ENCODE results near the gene FOXR1.
"Not testable (repeated sequence)": the region's sequence is repeated elsewhere in the genome, so short reads cannot be mapped to it uniquely, and the experiment has no call there.

FOXR1 gene

DNA sequence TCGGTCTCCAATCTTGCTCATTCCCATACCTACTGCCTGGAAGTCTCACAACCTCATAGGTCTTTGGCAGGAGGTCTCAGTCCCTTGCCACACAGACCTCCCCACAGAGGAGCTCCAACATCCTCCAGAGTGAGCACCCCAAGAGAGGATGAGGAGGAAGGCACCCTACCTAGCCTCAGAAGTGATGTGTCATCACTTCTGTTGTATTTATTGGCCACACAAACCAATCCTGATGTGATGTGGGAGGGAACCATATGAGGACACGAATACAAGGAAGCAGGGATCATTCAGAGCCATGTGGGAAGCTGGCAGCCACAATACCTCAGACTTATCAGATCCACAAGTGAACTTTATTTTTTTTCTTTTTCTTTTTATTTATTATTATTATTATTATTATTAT lies 24.5 kb upstream of the FOXR1 start:
- no peak for DNase-seq (ENCODE audit: low read depth in 2 of 2)

DNA sequence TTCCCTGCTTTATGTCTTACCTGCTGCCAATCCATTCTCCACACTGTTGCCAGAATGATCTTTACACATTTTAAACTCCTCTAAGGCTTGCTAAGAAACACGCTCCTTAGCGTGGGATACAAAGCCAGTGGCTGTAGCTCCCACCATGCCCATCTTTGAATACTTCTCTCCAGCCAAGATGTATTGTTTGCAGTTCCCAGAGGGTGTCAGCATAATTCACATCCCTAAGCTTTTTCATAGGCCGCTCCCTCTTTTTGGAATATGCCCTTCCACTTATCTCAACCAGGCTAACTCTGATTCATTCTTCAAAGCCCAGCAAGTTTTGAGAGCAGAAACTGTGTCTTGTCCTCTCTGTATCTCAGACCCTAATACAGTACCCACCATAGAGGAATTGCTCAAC lies 23.6 kb upstream of the FOXR1 start:
- no peak for DNase-seq (ENCODE audit: low read depth in 2 of 2)

DNA sequence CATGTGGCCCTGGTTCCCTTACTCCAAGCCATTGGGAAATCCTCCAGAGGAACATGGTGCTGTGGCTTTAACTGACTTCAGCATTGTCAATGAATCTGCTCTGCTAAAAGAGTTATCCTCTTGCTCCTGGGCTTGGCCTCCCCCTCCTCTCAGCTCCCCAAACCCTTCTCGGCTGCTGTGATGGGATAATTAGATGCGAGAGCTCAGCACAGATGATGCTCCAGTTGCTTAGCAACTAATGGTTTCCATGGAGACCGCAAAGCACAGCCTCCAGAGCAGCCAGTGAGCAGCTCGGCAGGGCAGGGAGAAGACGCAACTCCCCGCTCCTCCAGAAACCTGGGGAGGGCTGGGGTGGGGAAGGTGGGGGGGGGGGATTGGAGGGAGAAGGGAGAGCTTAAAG lies 18.3 kb upstream of the FOXR1 start:
- no peak for DNase-seq (ENCODE audit: low read depth in 2 of 2)

DNA sequence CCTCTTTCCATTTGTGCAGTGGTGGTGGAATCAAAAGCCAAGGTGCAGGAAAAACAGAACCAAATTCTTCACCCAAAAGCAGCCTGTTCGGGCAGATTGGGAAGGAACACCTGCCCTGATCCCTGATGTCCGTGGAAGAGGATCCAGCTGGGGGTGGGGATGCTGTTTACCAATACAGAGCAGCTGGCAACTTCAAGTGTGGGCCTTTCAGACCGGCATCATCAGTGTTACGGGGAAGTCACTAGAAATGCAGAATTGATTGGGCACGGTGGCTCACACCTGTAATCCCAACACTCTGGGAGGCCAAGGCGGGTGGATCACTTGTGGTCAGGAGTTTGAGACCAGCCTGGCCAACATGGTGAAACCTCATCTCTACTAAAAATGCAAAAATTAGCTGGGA lies 17.6 kb upstream of the FOXR1 start:
- DNase-seq (ENCODE audit: low read depth in 2 of 2) = not testable (repeated sequence)

DNA sequence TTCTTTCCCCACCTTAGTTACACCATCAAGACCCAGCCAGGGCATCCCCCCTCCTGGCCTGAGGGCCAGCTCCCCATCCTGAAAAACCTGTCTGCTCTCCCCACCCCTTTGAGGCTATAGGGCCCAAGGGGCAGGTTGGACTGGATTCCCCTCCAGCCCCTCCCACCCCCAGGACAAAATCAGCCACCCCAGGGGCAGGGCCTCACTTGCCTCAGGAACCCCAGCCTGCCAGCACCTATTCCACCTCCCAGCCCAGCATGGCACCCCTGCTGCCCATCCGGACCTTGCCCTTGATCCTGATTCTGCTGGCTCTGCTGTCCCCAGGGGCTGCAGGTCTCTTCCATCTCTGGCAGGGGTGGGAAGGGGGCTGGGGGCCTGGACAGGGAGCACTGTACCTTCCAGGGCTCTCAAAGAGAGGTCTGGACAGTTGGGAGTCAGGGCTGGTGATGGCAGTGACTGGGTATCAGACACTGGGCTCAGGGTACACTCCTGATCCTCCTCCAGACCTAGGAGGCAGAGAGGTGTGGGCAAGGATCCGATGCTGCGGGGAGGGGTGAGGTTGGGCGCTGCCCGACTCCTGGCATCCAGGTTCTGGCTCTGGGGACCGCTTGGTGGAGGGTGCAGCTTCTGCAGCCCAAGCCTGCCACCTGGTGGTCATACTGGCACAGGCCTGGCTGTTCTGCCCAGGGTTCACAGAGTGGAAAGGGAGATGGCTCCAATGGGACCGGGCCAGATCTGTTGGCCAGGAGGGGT lies 15.3 kb upstream of the FOXR1 start, which contains the start of gene UPK2:
Gene UPK2 (plus strand): TSS at position 205 of the 753 bp plus-strand sequence. CDS start 53 bp downstream, at position 258.
- peak; percentile 83 to 87 for DNase-seq (ENCODE audit: low read depth in 2 of 2)

DNA sequence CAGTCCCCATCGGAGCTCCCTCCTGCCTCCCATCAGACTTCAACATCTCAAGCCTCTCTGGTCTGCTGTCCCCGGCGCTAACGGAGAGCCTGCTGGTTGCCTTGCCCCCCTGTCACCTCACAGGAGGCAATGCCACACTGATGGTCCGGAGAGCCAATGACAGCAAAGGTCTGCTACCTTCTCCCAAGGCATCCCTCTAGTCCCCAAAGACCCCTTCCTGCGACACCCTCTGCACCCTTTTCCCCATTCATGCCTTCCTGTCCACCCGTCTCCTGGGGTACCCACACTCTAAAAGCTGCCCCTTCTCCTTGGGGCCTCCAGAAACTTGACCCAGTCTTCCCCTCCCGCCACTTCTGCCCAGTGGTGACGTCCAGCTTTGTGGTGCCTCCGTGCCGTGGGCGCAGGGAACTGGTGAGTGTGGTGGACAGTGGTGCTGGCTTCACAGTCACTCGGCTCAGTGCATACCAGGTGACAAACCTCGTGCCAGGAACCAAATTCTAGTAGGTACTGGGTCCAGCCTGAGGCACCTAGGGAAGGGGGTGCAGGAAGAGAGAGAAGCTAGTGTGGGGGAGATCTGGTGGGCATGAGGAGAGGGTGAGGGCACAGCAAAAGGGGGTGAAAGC lies 14.6 kb upstream of the FOXR1 start:
- no peak for DNase-seq (ENCODE audit: low read depth in 2 of 2)

DNA sequence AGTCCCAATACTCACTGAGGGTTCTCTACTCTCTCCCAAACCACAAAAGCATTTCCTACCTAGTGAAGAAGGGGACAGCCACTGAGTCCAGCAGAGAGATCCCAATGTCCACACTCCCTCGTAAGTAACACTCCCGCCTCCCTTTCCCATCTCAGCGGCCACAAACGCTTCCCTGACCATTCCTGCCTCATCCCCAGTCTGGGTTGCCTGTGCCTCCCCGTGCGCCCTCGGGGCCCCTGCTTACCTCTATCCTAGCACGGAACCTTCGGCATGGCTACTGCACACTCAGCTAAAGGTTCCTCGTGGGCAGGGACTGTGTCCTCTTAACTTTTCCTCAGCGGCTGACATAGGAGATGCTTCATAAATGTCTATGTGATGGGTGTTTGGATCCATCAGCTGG lies 14.0 kb upstream of the FOXR1 start:
- DNase-seq (ENCODE audit: low read depth in 2 of 2) = no peak

DNA sequence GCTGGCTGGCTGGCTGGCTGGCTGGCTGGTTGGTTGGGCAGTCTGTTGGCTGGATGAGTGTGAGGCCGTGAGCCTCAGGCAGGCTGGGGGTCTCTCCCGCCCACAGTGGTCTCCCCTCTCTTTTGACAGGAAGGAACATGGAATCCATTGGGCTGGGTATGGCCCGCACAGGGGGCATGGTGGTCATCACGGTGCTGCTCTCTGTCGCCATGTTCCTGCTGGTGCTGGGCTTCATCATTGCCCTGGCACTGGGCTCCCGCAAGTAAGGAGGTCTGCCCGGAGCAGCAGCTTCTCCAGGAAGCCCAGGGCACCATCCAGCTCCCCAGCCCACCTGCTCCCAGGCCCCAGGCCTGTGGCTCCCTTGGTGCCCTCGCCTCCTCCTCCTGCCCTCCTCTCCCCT lies 13.6 kb upstream of the FOXR1 start:
- no peak for DNase-seq (ENCODE audit: low read depth in 2 of 2)

DNA sequence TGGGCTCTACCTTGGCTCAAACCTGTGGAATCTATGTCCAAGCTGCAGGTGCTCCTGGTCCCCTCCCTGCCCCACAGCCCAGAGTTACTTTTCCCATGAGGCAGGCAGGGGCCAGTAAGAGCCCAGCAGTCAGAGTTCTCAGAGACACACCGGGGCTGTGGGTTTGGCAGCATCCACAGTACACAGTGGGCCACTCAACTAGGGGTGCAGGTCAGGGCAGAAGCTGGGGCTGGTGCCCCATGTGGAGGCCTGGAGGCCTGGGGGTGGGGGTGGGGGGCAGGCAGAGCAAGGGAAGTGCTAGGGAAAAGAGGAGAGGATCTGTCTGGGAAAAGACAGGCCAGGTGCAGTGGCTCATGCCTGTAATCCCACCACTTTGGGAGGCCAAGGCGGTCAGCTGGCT lies 13.0 kb upstream of the FOXR1 start:
- DNase-seq (ENCODE audit: low read depth in 2 of 2) = no peak

DNA sequence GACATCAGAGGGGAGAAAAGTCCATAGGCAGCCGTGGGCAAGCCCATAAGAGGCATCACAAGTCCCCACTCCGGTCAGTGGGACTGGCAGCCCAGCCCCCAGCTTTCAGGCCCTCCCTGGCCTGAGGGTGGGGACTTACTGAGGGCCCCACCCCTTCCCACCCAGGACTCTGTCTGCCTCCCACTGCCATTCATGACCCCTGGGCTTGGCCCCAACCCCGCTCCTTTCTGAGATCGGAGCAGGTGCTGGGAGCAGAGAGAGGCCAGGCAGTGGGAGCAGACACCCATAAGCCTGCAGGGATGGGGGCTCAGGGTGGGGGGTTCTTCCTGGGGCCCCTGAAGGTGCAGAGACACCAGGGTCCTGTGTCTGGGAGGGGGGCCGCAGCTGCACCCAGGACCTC lies 10.4 kb upstream of the FOXR1 start:
- no peak for DNase-seq (ENCODE audit: low read depth in 2 of 2)

DNA sequence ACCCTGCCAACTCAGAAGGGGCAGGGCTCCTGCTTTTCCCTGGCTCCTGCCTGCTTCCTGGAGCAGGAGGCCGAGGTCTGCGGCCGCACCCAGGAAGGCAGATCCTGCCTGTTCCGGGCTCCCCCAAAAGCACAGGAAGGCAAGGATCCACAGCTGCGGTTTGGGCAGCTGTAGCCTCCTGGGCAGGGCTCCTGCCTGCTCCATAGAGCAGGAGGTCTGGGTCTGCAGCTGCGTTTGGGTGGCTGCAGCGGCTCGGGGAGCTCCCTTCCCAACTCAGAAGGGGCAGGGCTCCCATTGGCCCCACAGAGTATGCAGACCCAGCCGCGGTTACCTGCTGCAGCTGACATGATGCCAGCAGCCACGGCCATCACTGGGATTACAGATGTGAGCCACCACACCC lies 10.0 kb upstream of the FOXR1 start:
- no peak for DNase-seq (ENCODE audit: low read depth in 2 of 2)

DNA sequence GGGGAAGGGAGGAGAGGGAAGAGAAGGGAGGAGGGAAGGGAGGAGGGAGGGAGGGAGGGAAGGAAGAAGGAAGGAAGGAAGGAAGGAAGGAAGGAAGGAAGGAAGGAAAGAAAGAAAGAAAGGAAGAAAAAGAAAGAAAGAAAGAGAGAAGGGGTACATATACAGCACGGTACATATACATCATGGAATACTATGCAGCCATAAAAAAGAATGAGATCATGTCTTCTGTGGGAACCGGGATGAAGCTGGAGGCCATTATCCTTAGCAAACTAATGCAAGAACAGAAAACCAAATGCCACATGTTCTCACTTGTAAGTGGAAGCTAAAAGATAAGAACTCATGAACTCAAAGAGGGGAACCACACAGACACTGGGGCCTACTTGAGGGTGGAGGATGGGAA lies 2.1 kb upstream of the FOXR1 start:
- DNase-seq (ENCODE audit: low read depth in 2 of 2) = not testable (repeated sequence)

DNA sequence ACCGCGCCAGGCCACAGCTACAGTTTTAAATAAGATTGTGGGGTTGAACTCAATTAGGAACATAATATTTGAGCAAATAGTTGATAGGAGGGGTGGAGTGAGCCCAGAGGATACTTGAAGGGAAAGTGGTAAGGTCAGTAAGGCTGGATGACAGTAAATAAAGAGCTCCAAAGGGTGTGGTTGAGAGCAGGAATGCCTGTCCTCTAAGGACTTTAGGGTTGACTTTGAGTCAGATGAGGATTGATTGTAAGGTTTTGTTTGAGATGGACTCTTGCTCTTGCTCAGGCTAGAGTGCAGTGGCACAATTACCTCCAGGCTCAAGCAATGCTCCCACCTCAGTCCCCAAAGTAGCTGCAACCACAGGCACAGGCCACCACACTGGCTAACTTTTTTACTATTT lies 2.4 kb downstream of the FOXR1 start:
- DNase-seq (ENCODE audit: low read depth in 2 of 2) = no peak

DNA sequence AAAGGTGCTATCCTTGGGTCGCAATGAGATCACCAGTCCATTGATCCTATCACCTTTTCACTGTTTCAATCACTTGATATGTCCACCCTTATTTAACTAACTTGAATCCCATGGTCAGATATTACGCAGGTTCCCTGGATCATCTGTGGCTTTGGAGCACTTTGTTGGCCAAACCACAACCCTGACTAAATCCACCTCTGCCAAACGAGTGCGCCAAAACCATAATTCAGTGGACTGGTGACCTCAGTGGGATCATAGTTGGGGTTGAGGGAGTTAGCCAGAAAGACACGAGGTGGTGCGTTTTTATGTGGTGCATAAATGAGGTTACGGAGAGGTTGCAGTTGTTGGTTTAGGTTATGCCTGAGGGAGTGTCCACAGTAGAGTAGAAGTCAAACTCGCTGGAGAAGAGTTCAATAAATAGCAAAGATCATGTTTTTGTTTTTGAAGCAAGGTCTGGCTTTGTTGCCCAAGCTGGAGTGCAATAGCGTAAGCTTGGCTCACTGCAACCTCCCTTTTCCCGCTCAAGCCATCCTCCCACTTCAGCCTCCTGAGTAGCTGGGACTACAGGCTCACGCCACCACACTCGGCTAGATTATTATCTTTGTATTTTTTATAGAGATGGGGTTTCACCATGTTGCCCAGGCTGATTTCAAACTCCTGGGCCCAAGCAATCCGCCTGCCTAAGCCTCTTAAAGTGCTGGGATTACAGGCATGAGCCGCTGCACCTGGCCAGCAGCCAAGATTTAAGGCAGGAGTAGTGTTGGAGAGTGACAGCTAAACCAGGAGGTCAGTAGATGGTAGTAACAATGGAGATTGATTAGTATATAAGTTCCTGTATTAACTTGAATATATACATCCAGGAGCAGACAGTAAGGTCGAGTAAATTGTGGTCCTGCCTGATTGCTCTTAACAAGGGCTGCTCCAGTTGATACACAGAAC lies 4.5 kb downstream of the FOXR1 start:
- DNase-seq (ENCODE audit: low read depth in 2 of 2) = no peak

DNA sequence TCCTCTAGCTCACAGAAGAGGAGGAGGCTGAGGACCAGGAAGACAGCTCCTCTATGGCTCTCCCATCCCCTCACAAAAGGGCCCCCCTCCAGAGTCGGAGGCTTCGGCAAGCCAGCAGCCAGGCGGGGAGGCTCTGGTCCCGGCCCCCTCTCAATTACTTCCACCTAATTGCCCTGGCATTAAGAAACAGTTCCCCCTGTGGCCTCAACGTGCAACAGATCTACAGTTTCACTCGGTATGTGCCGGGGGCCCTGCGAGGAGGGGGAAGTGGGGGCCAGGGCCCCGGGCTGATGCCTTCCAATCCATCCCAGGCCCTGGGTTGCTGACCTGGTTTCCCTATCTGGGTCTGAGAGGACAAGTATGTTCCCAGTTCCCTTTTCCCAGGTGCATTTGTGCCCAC lies 7.9 kb downstream of the FOXR1 start:
- no peak for DNase-seq (ENCODE audit: low read depth in 2 of 2)

DNA sequence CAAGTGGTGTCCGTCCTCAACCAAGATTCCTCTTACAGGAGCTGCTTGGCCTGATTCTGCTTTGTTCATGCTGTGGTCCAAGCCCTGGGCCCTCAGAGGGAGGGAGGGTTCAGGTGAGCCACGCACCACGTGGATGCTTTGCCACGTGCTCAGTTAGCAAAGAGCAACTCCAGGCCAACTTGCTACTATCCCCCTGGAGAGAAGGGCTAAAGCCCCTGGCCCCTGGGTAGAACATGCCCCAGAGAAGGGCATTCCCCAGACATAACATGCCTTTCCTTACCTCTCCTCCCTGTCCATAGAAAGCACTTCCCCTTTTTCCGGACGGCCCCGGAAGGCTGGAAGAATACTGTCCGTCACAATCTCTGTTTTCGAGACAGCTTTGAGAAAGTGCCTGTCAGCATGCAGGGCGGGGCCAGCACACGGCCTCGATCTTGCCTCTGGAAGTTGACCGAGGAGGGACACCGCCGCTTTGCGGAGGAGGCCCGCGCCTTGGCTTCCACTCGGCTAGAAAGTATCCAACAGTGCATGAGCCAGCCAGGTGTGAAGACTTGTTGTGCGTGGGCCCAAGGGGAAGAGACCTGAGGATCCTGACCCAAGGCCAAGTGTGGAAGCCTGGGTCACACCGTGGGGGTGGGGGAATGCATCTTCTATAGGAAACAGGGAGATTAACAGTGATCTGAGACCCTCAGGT lies 8.8 kb downstream of the FOXR1 start:
- no peak for DNase-seq (ENCODE audit: low read depth in 2 of 2)

DNA sequence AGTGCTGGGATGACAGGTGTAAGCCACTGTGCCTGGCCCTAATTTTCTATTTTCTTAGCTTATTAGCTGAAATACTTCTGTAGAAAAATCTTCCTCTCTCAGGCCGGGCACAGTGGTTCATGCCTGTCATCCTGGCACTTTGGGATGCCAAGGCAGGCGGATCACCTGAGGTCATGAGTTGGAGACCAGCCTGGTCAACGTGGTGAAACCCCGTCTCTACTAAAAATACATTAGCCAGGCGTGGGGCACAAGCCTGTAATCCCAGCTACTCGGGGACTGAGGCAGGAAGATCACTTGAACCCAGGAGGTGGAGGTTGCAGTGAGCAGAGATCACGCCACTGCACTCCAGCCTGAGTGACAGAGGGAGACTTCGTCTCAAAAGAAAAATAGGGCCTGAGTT lies 12.8 kb downstream of the FOXR1 start:
- not testable (repeated sequence) for DNase-seq (ENCODE audit: low read depth in 2 of 2)

DNA sequence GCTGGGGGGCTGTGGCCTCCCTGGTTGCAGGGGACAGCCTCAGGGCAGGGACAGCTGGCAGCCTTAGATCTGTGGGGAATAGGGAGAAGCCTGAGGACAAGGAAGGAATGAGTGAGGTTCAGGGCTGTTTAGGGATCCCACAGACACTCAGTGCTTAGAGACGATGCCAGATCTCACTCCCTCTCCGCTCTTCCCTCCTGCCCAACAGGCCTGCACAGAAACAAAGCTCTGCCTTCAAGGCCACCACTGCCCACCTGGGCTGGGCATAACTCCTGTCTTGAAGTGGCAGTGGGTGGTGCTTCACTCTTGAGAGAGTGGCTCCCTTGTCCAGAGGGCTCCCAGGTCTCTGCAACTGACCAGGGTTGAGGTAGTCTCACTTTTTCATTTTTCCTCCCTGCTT lies 13.3 kb downstream of the FOXR1 start:
- DNase-seq (ENCODE audit: low read depth in 2 of 2) = no peak

DNA sequence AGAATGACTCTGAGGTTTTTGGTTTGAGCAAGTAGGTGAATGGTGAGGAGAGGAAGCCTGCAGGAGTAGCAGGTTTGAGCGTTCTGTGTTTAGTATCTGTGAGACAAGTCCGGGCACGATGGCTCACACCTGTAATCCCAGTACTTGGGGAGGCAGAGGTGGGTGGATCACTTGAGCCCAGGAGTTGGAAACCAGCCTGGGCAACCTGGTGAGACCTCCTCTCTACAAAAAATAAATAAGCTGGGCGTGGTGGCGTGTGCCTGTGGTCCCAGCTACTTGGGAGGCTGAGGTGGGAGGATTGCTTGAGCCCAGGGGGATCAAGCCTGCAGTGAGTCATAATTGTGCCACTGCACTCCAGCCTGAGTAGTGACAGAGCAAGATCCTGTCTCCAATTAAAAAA lies 16.7 kb downstream of the FOXR1 start:
- DNase-seq (ENCODE audit: low read depth in 2 of 2) = no peak

DNA sequence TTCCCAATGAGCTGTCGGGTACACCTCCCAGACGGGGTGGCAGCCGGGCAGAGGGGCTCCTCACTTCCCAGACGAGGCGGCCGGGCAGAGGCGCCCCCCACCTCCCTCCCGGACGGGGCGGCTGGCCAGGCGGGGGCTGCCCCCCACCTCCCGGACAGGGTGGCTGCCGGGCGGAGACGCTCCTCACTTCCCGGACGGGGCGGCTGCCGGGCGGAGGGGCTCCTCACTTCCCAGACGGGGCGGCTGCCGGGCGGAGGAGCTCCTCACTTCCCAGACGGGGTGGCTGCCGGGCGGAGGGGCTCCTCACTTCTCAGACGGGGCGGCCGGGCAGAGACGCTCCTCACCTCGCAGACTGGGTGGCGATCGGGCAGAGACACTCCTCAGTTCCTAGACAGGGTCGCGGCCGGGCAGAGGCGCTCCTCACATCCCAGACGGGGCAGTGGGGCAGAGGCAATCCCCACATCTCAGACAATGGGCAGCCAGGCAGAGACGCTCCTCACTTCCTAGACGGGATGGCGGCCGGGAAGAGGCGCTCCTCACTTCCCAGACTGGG lies 20.0 kb downstream of the FOXR1 start:
- not testable (repeated sequence) for DNase-seq (ENCODE audit: low read depth in 2 of 2)

DNA sequence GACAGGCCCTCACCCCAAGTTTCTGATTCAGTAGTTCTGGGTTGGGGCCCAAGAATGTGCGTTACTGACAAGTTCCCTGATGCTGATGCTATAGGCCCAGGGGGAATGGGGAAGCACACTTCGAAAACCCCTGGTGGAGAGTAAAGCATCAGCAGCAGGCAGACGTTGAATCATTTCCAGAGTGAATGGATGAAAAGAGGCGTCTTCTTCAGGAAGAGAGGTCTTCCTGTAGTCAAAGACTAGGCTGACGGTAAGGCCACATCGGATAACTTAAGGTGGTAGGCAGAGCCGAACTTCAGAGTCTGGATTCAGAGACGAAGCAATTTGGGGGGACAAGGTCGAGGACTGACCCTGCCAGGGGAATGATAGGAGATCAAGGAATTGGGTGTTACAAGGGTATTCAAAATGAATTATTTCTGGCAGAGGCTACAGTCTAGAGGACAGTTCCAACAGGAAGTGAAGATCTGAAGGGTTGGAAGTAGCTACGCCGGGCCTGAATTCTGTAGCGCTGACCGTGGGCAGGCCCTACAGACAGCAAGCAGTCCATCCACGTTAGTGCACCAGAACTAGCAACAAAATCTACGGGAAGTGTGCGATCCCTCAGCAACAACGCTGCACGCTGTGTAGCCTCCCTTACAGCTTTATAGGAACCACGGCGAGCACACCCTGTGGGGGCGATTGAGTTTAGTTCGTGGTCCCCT lies 25.5 kb downstream of the FOXR1 start:
- peak in 1 of 2 donors; percentile 17 for DNase-seq (ENCODE audit: low read depth in 2 of 2)
